GM23248 (cell line): ENCODE data around the gene CCDC102A. TPM values are rescaled to one million over a fixed set of nuclear protein-coding genes. Genes with fewer than 3 reads are reported as not detected.

Experiments
- DNase-seq: peaks from one replicate; pipeline ENCODE4 v3.0.0-alpha.2; 2015
- H2AFZ ChIP-seq: fragments of 200-600 bp; sonication (generic); 2 replicates; pipeline ENCODE4 v1.6.1; 2016; ENCODE audit warnings: antibody characterized with exemption
- H3F3A ChIP-seq: fragments of 200-600 bp; sonication (generic); 2 replicates; pipeline ENCODE4 v1.6.1; 2016; ENCODE audit warnings: mild to moderate bottlenecking, antibody characterized with exemption, mixed run types; ENCODE audit not compliant: insufficient read depth
- H3K27ac ChIP-seq: fragments of 200-600 bp; sonication (generic); 2 replicates; pipeline ENCODE4 v1.5.1; 2016; ENCODE audit warnings: mild to moderate bottlenecking
- H3K27me3 ChIP-seq: fragments of 200-600 bp; sonication (generic); replicated peaks from 2 replicates; pipeline ENCODE4 v1.6.1; 2016; ENCODE audit warnings: mild to moderate bottlenecking; ENCODE audit not compliant: insufficient read depth
- H3K36me3 ChIP-seq: fragments of 200-600 bp; sonication (generic); 2 replicates; pipeline ENCODE4 v1.6.1; 2016; ENCODE audit warnings: low read depth, mild to moderate bottlenecking
- H3K4me1 ChIP-seq: fragments of 200-600 bp; sonication (generic); 2 replicates; pipeline ENCODE4 v1.6.1; 2016; ENCODE audit warnings: mild to moderate bottlenecking; ENCODE audit not compliant: insufficient read depth
- H3K4me2 ChIP-seq: fragments of 200-600 bp; sonication (generic); one replicate; pipeline ENCODE4 v1.6.1; 2016; ENCODE audit warnings: mild to moderate bottlenecking; ENCODE audit not compliant: unreplicated experiment
- H3K4me3 ChIP-seq: fragments of 200-600 bp; sonication (generic); 2 replicates; pipeline ENCODE4 v1.5.1; 2016; ENCODE audit warnings: mild to moderate bottlenecking
- H3K79me2 ChIP-seq: fragments of 200-600 bp; sonication (generic); 2 replicates; pipeline ENCODE4 v1.6.1; 2016; ENCODE audit warnings: mild to moderate bottlenecking; ENCODE audit not compliant: insufficient read depth
- H3K9ac ChIP-seq: fragments of 200-600 bp; sonication (generic); 2 replicates; pipeline ENCODE4 v1.6.1; 2016; ENCODE audit warnings: mild to moderate bottlenecking
- H3K9me2 ChIP-seq: fragments of 200-600 bp; sonication (generic); 2 replicates; pipeline ENCODE4 v1.6.1; 2016; ENCODE audit warnings: mixed run types, mild to moderate bottlenecking, moderate library complexity; ENCODE audit not compliant: insufficient read depth
- H3K9me3 ChIP-seq: fragments of 200-600 bp; sonication (generic); one replicate; pipeline ENCODE4 v1.6.1; 2017; ENCODE audit warnings: low read depth
- H4K20me1 ChIP-seq: fragments of 200-600 bp; sonication (generic); 2 replicates; pipeline ENCODE4 v1.6.0; 2016; ENCODE audit not compliant: insufficient read depth
- EZH2 ChIP-seq: fragments of 200-600 bp; sonication (generic); IDR thresholded peaks from 2 replicates; pipeline ENCODE4 v1.6.1; 2018; ENCODE audit warnings: antibody characterized with exemption, mild to moderate bottlenecking; ENCODE audit not compliant: insufficient read depth, poor library complexity, severe bottlenecking
- EZH2phosphoT487 ChIP-seq: fragments of 200-600 bp; sonication (generic); IDR thresholded peaks from 2 replicates; pipeline ENCODE4 v1.6.1; 2018; ENCODE audit warnings: antibody characterized with exemption, moderate library complexity, mild to moderate bottlenecking, low read depth; ENCODE audit not compliant: insufficient read depth
- WGBS, 2 experiments: methylation state at CpG; one replicate each; pipeline ENCODE4 v1.1.6; 2015 to 2017; ENCODE audit warnings: low lambda C conversion rate in 2 of 2, low coverage in 1 of 2; ENCODE audit errors: missing lambda C conversion rate in 2 of 2; 5-methylcytosine and 5-hydroxymethylcytosine counted together
- in situ Hi-C: fragments of 300-500 bp; cut with MboI; formaldehyde crosslinking; loops from 2 replicates; pipeline ENCODE4 v1.15.0; 2020
- polyA plus RNA-seq: library from polyadenylated mRNA; unstranded; fragments of >200 nt; fragmentation: Nextera tagmentation; extraction: Ambion mirVana; gene quantifications from 2 replicates; pipeline ENCODE4 v1.2.1, GENCODE V29; 2016
- total RNA-seq: library from RNA; depleted of rRNA; stranded (reverse); fragments of >200 nt; shearing (Covaris generic); gene quantifications from 2 replicates; pipeline ENCODE4 v1.2.3, GENCODE V29; 2014

Gene CCDC102A
- total and polyA plus RNA-seq, 2 experiments from 2014 or later = 3.9 to 17.7 TPM

DNA sequence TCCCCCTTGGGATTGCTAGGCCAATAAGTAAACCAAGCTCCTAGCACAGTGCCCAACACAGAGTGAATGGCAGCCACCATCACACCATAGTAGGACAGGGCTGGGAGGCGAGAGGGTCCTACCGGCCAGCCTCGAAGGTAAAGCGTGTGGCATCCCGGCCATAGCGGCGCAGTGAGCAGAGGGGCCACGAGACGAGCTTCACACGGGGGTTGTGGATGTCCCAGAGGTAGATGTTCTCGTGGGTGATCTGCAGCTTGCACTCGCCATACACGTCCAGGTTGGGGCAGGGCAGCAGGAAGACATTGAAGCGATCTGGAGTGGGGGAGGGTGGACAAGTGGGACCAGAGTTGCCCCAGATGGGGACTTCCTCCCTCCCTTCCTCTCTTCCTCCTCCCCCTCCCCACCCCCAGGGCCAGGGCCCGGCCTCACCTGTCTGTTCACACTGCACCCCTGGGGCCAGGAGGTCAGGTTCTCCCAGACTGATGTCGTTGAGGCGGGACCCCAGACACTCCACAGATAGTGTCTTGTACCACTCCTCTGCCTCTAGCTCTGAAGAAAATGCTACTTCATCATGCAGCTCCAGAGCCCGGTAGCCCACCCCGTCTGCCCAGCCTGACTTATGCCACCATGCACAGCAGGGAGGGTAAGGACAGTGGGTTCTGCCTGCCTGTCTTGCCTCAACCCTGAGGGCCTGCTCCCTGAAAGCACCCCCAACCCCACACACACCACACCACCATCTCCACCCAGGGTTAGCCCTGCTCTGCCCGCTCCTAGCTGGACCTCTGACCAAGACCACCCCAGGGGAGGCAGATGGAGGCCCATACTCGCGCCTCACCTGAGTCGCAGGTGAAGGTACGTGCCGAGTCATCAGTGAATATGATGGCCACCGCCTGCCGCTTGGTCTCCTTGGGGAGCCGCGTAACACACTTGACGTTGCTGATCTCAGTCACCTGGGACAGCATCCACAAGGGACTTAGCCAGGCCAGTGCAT lies 61.4 kb downstream of the CCDC102A start:
- peaks cover 26% of the 10 kb centered on the region for H3F3A ChIP-seq
- H2AFZ ChIP-seq = no peak overlapping the region
- H3K9me2 ChIP-seq = no peaks in the 10 kb centered on the region
- no peaks in the 10 kb centered on the region for H4K20me1 ChIP-seq
- no peak overlapping the region for H3K4me2 ChIP-seq
- no peak overlapping the region for H3K4me3 ChIP-seq
- H3K27me3 ChIP-seq = no peaks in the 10 kb centered on the region
- DNase-seq = no peak
- in situ Hi-C loops = no loop called here
- H3K79me2 ChIP-seq = peaks cover 40% of the 10 kb centered on the region
- peaks cover 17% of the 10 kb centered on the region for H3K36me3 ChIP-seq
- H3K9ac ChIP-seq = no peak overlapping the region
- H3K27ac ChIP-seq = no peak overlapping the region
- TF ChIP-seq EZH2phosphoT487 (no peak), EZH2 (no peak)
- WGBS, 2 experiments = 85 to 90% methylated on average over 26 to 30 of the region's 30 CpGs
- H3K4me1 ChIP-seq = peaks cover 12% of the 10 kb centered on the region
- no peaks in the 10 kb centered on the region for H3K9me3 ChIP-seq

DNA sequence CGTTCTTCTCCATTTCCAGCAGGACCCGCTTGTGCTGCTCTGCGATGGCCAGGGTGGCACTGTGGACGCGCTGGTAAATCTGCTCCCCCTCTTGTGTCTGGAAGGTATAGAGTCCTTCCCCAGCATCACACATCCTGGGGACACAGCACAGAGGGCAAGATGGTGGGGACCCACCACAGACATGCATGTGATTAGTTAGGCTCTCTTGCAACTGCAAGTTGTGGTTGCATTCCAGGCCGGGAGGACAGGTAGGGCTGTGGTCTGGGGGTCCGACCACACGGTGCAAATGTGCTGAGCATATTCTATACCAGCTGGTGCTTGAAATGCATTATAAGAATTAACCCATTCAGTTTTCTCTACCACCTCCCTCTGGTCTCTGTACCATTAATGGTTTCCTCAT lies 62.5 kb downstream of the CCDC102A start:
- Histone ChIP-seq H3K4me2 (no peak overlapping the region), H4K20me1 (no peaks in the 10 kb centered on the region), H3K79me2 (peaks cover 35% of the 10 kb centered on the region), H3K36me3 (peaks cover 25% of the 10 kb centered on the region), H3K4me3 (no peak overlapping the region), H2AFZ (no peak overlapping the region), H3K9me2 (no peaks in the 10 kb centered on the region), H3K27me3 (no peaks in the 10 kb centered on the region), H3K4me1 (peaks cover 9% of the 10 kb centered on the region), H3K9ac (no peak overlapping the region), H3F3A (peaks cover 26% of the 10 kb centered on the region), H3K27ac (no peak overlapping the region), H3K9me3 (no peaks in the 10 kb centered on the region)
- in situ Hi-C loops = no loop called here
- 73% methylated on average over 5 to 8 of the region's 8 CpGs for WGBS, 2 experiments
- DNase-seq = no peak
- TF ChIP-seq EZH2 = no peak

DNA sequence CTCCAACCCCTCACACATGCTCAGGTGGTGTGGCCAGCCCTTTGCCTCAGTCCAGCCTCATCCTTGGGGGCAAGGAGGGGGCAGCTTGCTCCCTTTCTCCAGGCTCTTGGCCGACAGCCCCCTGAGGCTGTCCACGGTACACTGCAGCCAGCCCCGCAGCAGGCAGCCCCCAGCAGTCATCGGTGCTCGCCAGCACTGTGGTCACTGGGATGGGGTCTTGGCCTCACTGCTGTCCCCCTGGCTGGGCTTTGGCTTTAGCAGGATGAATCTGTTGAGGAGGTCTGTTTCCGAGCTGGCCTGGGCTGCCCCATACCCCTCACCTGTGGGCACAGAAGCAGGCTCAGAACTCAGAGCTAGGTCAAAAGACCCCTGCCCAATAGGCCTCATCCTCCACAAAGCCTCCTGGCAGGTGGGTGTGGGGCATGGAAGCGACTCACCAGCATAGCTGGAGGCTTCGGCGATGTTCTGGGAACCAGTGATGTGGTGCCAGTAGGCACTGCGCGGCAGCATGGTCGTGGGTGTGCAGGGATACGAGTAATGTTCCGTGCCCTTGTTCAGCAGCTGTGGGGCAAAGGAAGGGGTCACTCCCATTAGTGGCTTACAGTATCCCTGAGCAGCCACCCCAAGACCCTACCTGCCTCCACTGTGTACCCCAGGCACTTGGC lies 63.1 kb downstream of the CCDC102A start:
- WGBS, 2 experiments = 79 to 83% methylated on average over 13 to 14 of the region's 14 CpGs
- Histone ChIP-seq H3K4me2 (no peak overlapping the region), H3K4me3 (no peak overlapping the region), H4K20me1 (no peaks in the 10 kb centered on the region), H3K9me3 (no peaks in the 10 kb centered on the region), H3K4me1 (peaks cover 5% of the 10 kb centered on the region; the same call in 1 of the 2 replicates), H3F3A (peaks cover 32% of the 10 kb centered on the region), H3K79me2 (peaks cover 35% of the 10 kb centered on the region), H2AFZ (no peak overlapping the region), H3K27ac (no peak overlapping the region), H3K9ac (no peak overlapping the region), H3K9me2 (no peaks in the 10 kb centered on the region), H3K27me3 (no peaks in the 10 kb centered on the region), H3K36me3 (peaks cover 26% of the 10 kb centered on the region)
- TF ChIP-seq EZH2phosphoT487 (no peak), EZH2 (no peak)
- in situ Hi-C loops = no loop called here
- no peak for DNase-seq

DNA sequence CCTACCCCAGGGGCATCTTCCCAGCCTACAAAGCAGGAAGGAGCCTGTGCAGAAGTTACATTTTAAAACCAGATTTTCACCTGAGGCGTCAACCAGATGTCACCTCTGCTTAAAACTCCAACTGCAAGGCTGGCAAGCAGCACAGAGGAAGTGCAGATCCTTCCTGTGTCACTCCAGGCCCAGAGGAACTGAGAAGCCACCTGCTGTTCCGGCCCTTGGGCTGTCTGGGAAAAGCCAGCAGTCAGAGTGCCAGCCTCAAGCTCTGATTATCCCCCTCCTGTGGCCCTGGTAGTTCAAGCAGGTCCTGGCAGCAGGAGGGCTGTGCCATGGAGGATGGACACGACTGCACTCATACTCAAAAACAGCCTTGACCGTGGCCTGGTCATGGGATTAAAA lies 63.7 kb downstream of the CCDC102A start:
- DNase-seq = no peak
- H3K4me1 ChIP-seq = peaks cover 5% of the 10 kb centered on the region; the same call in 1 of the 2 replicates
- no peaks in the 10 kb centered on the region for H4K20me1 ChIP-seq
- H3K9me3 ChIP-seq = no peaks in the 10 kb centered on the region
- 70 to 76% methylated on average over 3 to 4 of the region's 4 CpGs for WGBS, 2 experiments
- TF ChIP-seq EZH2 (no peak), EZH2phosphoT487 (no peak)
- in situ Hi-C loops = no loop called here
- H3K27ac ChIP-seq = no peak overlapping the region
- H3K9me2 ChIP-seq = no peaks in the 10 kb centered on the region
- H3F3A ChIP-seq = peaks cover 38% of the 10 kb centered on the region
- no peak overlapping the region for H3K4me2 ChIP-seq
- H2AFZ ChIP-seq = no peak overlapping the region
- peaks cover 35% of the 10 kb centered on the region for H3K79me2 ChIP-seq
- H3K36me3 ChIP-seq = peaks cover 33% of the 10 kb centered on the region
- no peak overlapping the region for H3K4me3 ChIP-seq
- no peaks in the 10 kb centered on the region for H3K27me3 ChIP-seq
- no peak overlapping the region for H3K9ac ChIP-seq
